ENCODE measurements around the gene SLC9A9.

- TF ChIP-seq CTCF (IDR thresholded peaks at IDR 0.05), result no peak
- no peak for TF ChIP-seq POLR2A (IDR thresholded peaks at IDR 0.05; ENCODE audit: low read depth)
- no peak for TF ChIP-seq POLR2AphosphoS5 (IDR thresholded peaks at IDR 0.05)
- no peak for TF ChIP-seq EP300 (IDR thresholded peaks at IDR 0.05)
Observed at GRCh38 chr3:143266927-143267326, 581.3 kb downstream of the SLC9A9 start.

Measured in esophagus muscularis mucosa (tissue), 4 donors.